ENCODE measurements around the gene AUTS2.

GRCh38 chr7:70608229-70608628 lies 1010.0 kb downstream of the AUTS2 start:
- TF ChIP-seq CTCF (IDR thresholded peaks at IDR 0.05; ENCODE audit: low read length) (no peak), EZH2 (IDR thresholded peaks at IDR 0.05; ENCODE audit: borderline replicate concordance, low read length) (no peak)

Measured in OCI-LY1 (cell line).